Measurements from ENCODE around the gene COQ9.
"Not testable (repeated sequence)": the region's sequence is repeated elsewhere in the genome, so short reads cannot be mapped to it uniquely, and the experiment has no call there.

Gene COQ9

GRCh38 chr16:57486858-57487834 lies 39.9 kb downstream of the COQ9 start:
- no peak for DNase-seq

GRCh38 chr16:57489229-57489628 lies 42.0 kb downstream of the COQ9 start:
- no peak for DNase-seq

GRCh38 chr16:57493767-57494166 lies 46.5 kb downstream of the COQ9 start:
- no peak for DNase-seq

GRCh38 chr16:57497121-57497520 lies 49.8 kb downstream of the COQ9 start:
- no peak for DNase-seq

- DNase-seq: no peak
These were observed 50.8 kb downstream of the COQ9 start for GRCh38 chr16:57498031-57498430.

- DNase-seq: not testable (repeated sequence)
These were observed 52.7 kb downstream of the COQ9 start for GRCh38 chr16:57499941-57500340.

GRCh38 chr16:57500578-57501111 lies 53.4 kb downstream of the COQ9 start:
- peak; percentile 9 for DNase-seq

GRCh38 chr16:57501492-57501891 lies 54.2 kb downstream of the COQ9 start:
- no peak for DNase-seq

- no peak for DNase-seq
These were observed 54.9 kb downstream of the COQ9 start for GRCh38 chr16:57502048-57502775.

GRCh38 chr16:57503366-57503765 lies 56.1 kb downstream of the COQ9 start:
- no peak for DNase-seq

GRCh38 chr16:57504001-57504400 lies 56.7 kb downstream of the COQ9 start:
- DNase-seq: no peak

- no peak for DNase-seq
These were observed 57.2 kb downstream of the COQ9 start for GRCh38 chr16:57504491-57504890.

- DNase-seq: no peak
These were observed 57.9 kb downstream of the COQ9 start for GRCh38 chr16:57505169-57505568.

GRCh38 chr16:57507136-57508034 lies 60.1 kb downstream of the COQ9 start:
- no peak for DNase-seq

GRCh38 chr16:57508035-57508425 lies 60.8 kb downstream of the COQ9 start:
- DNase-seq: no peak

GRCh38 chr16:57509231-57509923 lies 62.1 kb downstream of the COQ9 start:
- no peak for DNase-seq

- DNase-seq: no peak
These were observed 63.0 kb downstream of the COQ9 start for GRCh38 chr16:57510016-57510871.

Data from CD4-positive, alpha-beta T cell treated with Interleukin-12 subunit alpha and Interleukin-12 subunit beta, for 1 hour (primary cell).